Colonic mucosa (tissue), 4 donors: ENCODE results near the gene COL13A1. TPM values are rescaled to one million over a fixed set of nuclear protein-coding genes. Genes with fewer than 3 reads are reported as not detected.

Experiments used
- DNase-seq: peaks from one replicate; pipeline ENCODE4 v3.0.0-alpha.2; 2020
- H3K27ac ChIP-seq: fragments of 200-600 bp; one replicate; pipeline ENCODE4 v1.8.0; 2021
- H3K27me3 ChIP-seq: fragments of 200-600 bp; one replicate; pipeline ENCODE4 v1.8.0; 2021
- H3K36me3 ChIP-seq: fragments of 200-600 bp; one replicate; pipeline ENCODE4 v1.8.0; 2021
- H3K4me1 ChIP-seq: fragments of 200-600 bp; one replicate; pipeline ENCODE4 v1.8.0; 2021; ENCODE audit warnings: mild to moderate bottlenecking
- H3K4me3 ChIP-seq: fragments of 200-600 bp; one replicate; pipeline ENCODE4 v1.8.0; 2021
- H3K9ac ChIP-seq, 2 donors: one replicate each; pipeline ENCODE4 v1.7.0; 2013; ENCODE audit warnings: control low read depth in 2 of 2, low read depth in 2 of 2, low read length in 2 of 2
- H3K9me3 ChIP-seq: fragments of 200-600 bp; one replicate; pipeline ENCODE4 v1.8.0; 2021
- intact Hi-C: fragments of 100-400 bp; cut with DNase I; formaldehyde crosslinking; loops from one replicate; pipeline ENCODE4 v1.14.1; 2022
- total RNA-seq, 2 donors: library from RNA; stranded (reverse); fragmentation: NEBNext Ultra II Directional in 1 of 2; extraction: Animal tissue kit (Norgen Biotek cat#: 25700) in 1 of 2; gene quantifications; one replicate each; pipeline ENCODE4 v1.2.1, GENCODE V29; 2021
- TF ChIP-seq, protein P1 (sequence below): fragments of 200-600 bp; IDR thresholded peaks from one replicate; pipeline ENCODE4 v1.8.0; 2022; ENCODE audit warnings: antibody characterized with exemption, mild to moderate bottlenecking
- donor health status: healthy.
- donor health status: DM: no; HTN: no; CAD: no.
- donor health status: DM: no; HTN: no; CAD: no.

COL13A1 gene
- total RNA-seq, 2 donors from 2014 or later = 1.0 to 1.1 TPM

DNA sequence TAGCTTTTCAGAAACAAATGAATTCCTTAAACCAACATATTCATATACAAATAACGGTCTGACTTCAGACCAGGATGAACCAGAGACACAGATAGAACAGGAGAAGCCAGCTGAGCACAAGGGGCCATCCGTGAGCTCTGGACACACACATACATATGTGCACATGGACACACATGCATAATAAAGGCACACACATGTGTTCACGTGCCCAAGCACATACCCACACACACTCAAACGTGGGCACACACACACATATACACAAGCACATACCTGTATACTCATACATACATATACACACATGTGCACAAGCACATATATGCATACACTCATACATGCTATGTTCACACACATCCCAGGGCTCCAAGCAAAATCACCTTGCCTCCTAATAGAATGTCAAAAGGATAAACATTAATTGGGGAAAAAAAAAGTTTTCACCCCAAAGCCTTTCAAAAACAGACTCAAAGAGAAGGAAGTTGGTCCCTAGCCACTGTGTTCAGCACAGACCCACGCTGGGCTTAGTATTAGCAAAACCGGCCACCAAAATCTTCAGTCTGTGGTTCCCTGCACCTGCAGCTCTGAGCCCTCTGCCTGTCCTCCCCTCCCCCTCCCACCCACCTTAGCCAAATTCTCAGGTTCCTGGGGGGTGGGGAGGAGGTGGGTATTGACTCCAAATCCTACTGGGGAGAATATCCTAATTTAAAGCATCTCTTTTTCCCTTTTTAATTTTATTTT, 150.5 kb downstream of the COL13A1 start:
- no peak overlapping the region for H3K4me3 ChIP-seq

DNA sequence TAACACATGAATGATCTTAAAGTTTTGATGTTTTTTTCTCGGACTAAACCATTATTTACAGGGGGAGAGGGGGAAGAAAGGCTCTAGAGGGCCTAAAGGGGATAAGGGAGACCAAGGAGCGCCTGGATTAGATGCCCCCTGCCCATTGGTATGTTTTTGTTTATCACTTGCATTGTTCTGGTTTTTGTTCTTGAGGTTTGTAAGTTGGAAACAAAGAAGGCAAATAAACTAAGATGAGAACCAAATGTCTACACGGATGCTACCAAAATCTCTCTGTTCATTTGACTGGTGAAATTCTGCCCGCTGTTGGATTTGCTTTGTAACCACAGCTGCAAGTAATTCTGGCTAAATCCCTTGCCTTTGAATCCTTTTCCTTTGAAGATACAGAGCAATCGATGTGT, 151.1 kb downstream of the COL13A1 start:
- no peaks in the 10 kb centered on the region for H3K9me3 ChIP-seq
- intact Hi-C loops = no loop called here
- H3K4me1 ChIP-seq = no peaks in the 10 kb centered on the region
- no peaks in the 10 kb centered on the region for H3K27me3 ChIP-seq
- H3K4me3 ChIP-seq = no peak overlapping the region
- H3K27ac ChIP-seq = no peak overlapping the region
- DNase-seq = no peak
- TF ChIP-seq, protein P1, sequence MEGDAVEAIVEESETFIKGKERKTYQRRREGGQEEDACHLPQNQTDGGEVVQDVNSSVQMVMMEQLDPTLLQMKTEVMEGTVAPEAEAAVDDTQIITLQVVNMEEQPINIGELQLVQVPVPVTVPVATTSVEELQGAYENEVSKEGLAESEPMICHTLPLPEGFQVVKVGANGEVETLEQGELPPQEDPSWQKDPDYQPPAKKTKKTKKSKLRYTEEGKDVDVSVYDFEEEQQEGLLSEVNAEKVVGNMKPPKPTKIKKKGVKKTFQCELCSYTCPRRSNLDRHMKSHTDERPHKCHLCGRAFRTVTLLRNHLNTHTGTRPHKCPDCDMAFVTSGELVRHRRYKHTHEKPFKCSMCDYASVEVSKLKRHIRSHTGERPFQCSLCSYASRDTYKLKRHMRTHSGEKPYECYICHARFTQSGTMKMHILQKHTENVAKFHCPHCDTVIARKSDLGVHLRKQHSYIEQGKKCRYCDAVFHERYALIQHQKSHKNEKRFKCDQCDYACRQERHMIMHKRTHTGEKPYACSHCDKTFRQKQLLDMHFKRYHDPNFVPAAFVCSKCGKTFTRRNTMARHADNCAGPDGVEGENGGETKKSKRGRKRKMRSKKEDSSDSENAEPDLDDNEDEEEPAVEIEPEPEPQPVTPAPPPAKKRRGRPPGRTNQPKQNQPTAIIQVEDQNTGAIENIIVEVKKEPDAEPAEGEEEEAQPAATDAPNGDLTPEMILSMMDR = no peak
- no peak overlapping the region for H3K9ac ChIP-seq
- H3K36me3 ChIP-seq = no peaks in the 10 kb centered on the region

More for the DNA sequence above, 150.5 kb downstream of the COL13A1 start:
- intact Hi-C loops = no loop called here
- Histone ChIP-seq H3K4me1 (no peaks in the 10 kb centered on the region), H3K9ac (no peak overlapping the region), H3K27me3 (no peaks in the 10 kb centered on the region), H3K36me3 (no peaks in the 10 kb centered on the region), H3K9me3 (no peaks in the 10 kb centered on the region), H3K27ac (no peak overlapping the region)
- TF ChIP-seq, protein P1 = no peak
- DNase-seq = no peak

DNA sequence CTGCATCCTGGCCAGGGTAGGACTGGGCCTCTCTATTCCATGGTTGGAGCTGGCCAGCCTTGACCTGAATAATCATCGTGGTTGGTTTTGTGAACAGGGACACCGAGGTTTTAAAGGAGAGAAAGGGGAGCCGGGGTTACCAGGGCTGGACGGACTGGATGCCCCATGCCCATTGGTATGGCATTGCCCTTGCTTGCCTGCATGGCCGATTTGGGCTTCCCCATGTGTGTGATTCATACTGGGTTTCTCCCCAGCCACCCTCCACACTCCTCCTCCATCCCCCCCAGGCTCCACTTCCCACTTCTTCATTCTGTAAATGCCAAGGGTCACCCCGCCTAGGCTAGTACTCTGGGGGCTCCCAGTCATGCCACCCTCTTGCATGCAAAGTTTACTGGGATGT, 152.1 kb downstream of the COL13A1 start:
- no peak for DNase-seq
- Histone ChIP-seq H3K27ac (no peak overlapping the region), H3K9me3 (no peaks in the 10 kb centered on the region), H3K9ac (no peak overlapping the region), H3K4me1 (no peaks in the 10 kb centered on the region), H3K36me3 (no peaks in the 10 kb centered on the region), H3K27me3 (no peaks in the 10 kb centered on the region), H3K4me3 (no peak overlapping the region)
- intact Hi-C loops = no loop called here
- TF ChIP-seq, protein P1 = no peak

DNA sequence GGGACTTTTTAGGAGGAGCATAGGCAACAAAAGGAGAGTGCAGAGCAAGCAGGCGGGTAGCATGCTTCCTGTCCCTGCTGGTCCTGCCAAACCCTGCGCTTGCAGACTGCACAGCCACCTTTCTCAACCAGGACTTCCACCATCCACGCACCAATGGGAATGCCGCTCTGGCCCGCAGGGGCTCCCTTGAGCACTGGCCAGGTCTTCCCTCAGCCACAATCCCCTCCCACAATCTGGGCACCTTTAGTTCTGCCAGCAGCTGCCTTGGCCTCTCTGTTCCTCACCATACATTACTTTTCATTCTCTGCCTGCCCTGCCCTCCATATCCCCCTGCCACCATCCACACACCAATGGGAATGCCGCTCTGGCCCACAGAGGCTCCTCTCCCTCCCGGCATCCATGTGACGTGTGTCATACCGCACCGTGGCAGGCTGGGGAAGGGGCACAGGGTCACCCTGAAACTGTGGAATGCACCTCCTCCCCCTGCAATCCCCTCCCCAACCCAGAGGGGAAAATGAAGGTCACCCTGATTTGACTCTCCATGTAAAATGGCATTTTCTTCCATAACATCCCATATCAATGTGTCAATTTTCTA, 153.6 kb downstream of the COL13A1 start:
- Histone ChIP-seq H3K36me3 (no peaks in the 10 kb centered on the region), H3K9ac (no peak overlapping the region), H3K9me3 (no peaks in the 10 kb centered on the region), H3K4me1 (no peaks in the 10 kb centered on the region), H3K27me3 (no peaks in the 10 kb centered on the region), H3K27ac (no peak overlapping the region), H3K4me3 (no peak overlapping the region)
- TF ChIP-seq, protein P1 = no peak
- intact Hi-C loops = no loop called here
- no peak for DNase-seq

DNA sequence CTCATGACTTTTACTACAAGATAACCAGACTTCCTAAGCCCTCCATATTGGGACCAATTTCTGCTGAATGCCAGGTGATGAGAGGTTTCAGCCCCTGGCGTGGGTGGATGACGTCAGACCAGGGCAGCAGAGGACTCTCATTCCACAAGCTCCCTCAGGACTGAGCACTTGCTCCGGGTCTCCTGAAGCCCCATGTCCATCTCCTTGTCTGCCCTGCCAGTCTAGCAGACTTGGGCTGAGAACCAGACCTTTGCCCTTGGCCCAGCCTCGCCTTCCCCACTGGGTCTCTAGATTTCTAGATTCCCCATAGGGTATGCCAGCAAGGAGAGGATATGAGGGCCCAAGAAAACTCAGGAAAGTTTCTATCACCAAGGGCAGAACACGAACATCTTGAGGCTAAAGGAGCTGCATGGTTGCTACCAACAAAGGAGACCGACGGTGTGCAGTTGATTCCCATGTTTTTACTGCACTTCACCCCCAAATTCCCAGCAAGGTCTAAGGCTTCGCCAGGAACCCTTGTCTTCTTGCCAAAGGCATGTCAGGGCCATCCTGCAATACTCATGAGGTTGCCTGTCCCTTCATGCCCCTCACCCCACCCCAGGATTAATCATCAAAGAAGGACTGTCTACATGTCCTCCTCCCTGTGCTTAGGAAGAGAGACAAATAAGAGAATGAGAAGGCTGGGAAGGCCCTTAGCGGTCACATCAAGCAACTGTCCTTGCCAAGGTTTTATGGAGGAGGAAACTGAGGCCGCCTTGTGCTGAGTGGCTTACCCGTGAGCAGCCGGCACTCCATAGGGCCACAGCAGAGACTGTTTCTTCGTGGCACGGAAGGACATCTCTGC, 154.4 kb downstream of the COL13A1 start:
- intact Hi-C loops = no loop called here
- H3K36me3 ChIP-seq = no peaks in the 10 kb centered on the region
- no peaks in the 10 kb centered on the region for H3K4me1 ChIP-seq
- no peak for DNase-seq
- H3K9ac ChIP-seq = no peak overlapping the region
- H3K27me3 ChIP-seq = no peaks in the 10 kb centered on the region
- TF ChIP-seq, protein P1 = no peak
- no peak overlapping the region for H3K27ac ChIP-seq
- no peak overlapping the region for H3K4me3 ChIP-seq
- no peaks in the 10 kb centered on the region for H3K9me3 ChIP-seq
